Ovary (tissue), 3 donors: Measurements from ENCODE around the gene TMEM232.

Source experiments
- CTCF ChIP-seq, 3 donors: fragments of 450-650 bp in 2 of 3; fragments of 200-600 bp in 1 of 3; IDR thresholded peaks; one replicate each; pipeline versions ENCODE4 v1.5.1 to v1.8.0; 2016 to 2022; ENCODE audit warnings: antibody characterized with exemption in 3 of 3, mild to moderate bottlenecking in 1 of 3
- EP300 ChIP-seq: sonication (generic); formaldehyde crosslinking; IDR thresholded peaks from one replicate; pipeline ENCODE4 v1.6.1; 2017; ENCODE audit warnings: antibody characterized with exemption
- POLR2A ChIP-seq: fragments of 450-650 bp; IDR thresholded peaks from one replicate; pipeline ENCODE4 v1.6.1; 2017; ENCODE audit warnings: antibody characterized with exemption, mild to moderate bottlenecking, moderate library complexity
- donor health status: DM: no; HTN: no; CAD: no.

GRCh38 chr5:110625376-110625999 is 101.0 kb downstream of the TMEM232 start:
- TF ChIP-seq CTCF (IDR thresholded peaks at IDR 0.05) (peak in 1 of 3 donors; percentile 32), POLR2A (no peak), EP300 (no peak)
